Measurements from ENCODE around the gene POM121. TPM values are rescaled to one million over a fixed set of nuclear protein-coding genes. Genes with fewer than 3 reads are reported as not detected.
A peak's percentile ranks its signal among the peaks of the same experiment; 100 is the strongest.
"Not testable (repeated sequence)": the region's sequence is repeated elsewhere in the genome, so short reads cannot be mapped to it uniquely, and the experiment has no call there.

The POM121 gene
- total and polyA plus RNA-seq, 3 donors from 2014 or later, result 48.3 to 51.2 (median 49.7) TPM

DNA sequence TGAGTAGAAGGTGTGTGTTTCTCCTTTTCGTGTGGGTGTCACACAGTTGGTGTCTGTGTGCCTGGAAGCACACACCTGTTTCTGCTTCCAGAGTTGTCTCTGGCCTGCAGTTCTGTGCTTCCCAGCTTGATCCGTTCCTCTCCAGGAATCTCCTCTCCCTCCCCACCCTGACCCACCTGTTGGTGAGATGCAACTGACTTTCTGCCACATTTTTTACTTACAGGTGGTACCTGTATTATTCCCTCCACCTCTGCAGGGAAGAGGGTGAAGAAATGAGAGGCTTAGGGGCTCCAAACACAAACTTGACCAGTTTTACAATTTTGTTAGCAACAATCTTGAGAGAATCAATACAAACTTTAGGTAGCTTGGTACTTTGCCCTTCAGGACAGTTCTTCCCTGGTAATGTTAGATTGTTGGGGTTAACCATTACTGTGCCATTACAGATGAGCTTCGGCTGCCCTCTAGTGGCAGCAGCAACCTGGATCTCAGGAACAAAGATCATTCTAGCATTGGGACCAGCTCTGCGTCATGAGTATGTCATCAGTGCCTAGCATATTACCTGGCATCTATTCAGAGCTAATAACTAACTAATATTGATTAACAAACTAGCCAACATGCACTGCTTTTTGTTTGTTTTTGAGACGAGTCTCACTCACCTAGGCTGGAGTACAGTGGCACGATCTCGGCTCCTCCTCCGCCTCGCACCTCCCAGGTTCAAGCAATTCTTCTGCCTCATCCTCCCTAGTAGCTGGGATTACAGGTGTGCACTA lies 10.0 kb upstream of the POM121 start:
- H3K27ac ChIP-seq; H3K9me3 ChIP-seq; H3K27me3 ChIP-seq; H3K36me3 ChIP-seq (ENCODE audit: low read depth, missing control alignments); intact Hi-C loops (cut with DNase I; ENCODE audit: low total_unique reads); H3K4me1 ChIP-seq; H3K4me3 ChIP-seq: not testable (repeated sequence)
- TF ChIP-seq, protein P1, sequence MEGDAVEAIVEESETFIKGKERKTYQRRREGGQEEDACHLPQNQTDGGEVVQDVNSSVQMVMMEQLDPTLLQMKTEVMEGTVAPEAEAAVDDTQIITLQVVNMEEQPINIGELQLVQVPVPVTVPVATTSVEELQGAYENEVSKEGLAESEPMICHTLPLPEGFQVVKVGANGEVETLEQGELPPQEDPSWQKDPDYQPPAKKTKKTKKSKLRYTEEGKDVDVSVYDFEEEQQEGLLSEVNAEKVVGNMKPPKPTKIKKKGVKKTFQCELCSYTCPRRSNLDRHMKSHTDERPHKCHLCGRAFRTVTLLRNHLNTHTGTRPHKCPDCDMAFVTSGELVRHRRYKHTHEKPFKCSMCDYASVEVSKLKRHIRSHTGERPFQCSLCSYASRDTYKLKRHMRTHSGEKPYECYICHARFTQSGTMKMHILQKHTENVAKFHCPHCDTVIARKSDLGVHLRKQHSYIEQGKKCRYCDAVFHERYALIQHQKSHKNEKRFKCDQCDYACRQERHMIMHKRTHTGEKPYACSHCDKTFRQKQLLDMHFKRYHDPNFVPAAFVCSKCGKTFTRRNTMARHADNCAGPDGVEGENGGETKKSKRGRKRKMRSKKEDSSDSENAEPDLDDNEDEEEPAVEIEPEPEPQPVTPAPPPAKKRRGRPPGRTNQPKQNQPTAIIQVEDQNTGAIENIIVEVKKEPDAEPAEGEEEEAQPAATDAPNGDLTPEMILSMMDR (IDR thresholded peaks at IDR 0.05), result peak; percentile 29 to 58 (median 55)
- DNase-seq, result peak; percentile 66
- WGBS, 2 donors, result 71 to 73% methylated on average over 9 of the region's 9 CpGs

DNA sequence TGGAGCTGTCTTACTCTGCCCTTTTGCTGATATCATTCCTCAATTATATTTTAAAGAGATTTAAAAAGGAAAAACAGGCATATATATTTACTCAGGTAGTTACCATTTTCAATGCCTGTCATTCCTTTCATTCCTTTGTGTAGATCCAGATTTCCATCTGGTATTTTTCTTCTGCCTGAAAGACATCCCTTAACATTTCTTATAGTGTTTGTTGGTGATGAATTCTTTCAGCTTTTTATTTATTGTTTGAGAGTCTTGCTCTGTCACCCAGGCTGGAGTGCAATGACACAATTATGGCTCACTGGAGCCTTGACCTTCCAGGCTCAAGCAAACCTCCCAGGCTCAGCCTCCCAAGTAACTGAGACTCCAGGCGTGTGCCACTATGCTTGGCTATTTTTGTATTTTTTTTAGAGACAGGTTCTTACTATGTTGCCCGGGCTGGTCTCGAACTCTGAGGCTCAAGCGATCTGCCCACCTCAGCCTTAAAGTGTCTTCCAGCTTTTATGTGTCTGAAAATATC lies 5.6 kb upstream of the POM121 start:
- no peaks in the 10 kb centered on the region for H3K36me3 ChIP-seq (ENCODE audit: low read depth, missing control alignments)
- no peak for DNase-seq
- H3K27ac ChIP-seq, result peak overlapping the region in 1 of 2 donors; percentile 19
- TF ChIP-seq, protein P1 (IDR thresholded peaks at IDR 0.05), result no peak
- TF ChIP-seq POLR2A (IDR thresholded peaks at IDR 0.05), result no peak
- H3K4me1 ChIP-seq, result peaks cover 12% of the 10 kb centered on the region
- 78 to 89% methylated on average over 4 of the region's 4 CpGs for WGBS, 2 donors
- intact Hi-C loops (cut with DNase I; ENCODE audit: low total_unique reads), result no loop called here
- no peaks in the 10 kb centered on the region for H3K27me3 ChIP-seq
- H3K9me3 ChIP-seq, result no peaks in the 10 kb centered on the region
- H3K4me3 ChIP-seq, result no peak overlapping the region

DNA sequence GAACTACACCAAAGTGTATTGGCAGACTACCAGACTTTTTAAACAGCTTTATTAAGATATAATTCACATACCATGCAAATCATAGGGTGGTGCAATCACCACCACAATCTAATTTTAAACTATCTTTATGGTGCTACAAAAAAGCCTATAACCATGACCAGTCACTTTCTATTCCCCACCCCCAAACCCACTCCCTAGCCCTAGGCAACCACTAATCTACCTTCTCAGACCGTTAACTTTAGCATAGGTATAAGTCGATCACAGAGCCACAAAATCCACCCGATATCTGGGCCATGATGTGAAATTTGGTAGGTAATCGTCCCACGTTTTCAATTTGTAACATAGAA lies 536 bp upstream of the POM121 start:
- H3K9me3 ChIP-seq, result no peaks in the 10 kb centered on the region
- DNase-seq, result no peak
- intact Hi-C loops (cut with DNase I; ENCODE audit: low total_unique reads), result no loop called here

DNA sequence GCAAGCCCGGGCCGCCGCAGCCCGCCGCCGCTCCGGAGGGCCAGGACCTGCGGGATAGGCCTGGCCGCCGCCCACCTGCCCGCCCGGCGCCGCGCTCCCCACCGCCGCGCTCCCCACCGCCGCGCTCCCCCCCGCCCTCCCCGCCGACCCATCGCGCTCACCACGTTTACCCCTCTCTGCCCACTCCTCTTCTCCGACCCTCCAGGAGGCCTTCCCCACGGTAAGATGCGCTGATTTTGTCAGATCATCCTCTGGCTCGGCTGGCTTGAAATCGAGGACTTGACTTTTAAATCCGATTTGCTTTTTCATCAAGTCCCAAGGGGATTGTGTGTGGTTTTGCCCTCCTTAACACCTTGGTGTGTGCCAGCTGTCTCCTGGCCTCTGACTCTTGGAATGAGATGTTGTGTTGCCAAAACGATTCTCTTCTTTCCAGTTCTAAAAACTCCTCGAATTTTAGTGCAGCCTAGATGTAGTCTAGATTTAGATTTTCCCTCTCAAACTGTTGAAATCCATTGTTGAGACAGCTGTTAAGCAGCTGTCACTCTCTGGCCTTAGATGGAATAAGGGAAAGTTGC lies 738 bp downstream of the POM121 start:
- H3K4me3 ChIP-seq, result peak overlapping the region; percentile 83 to 85
- peak overlapping the region; percentile 77 to 92 for H3K27ac ChIP-seq
- no peaks in the 10 kb centered on the region for H3K27me3 ChIP-seq
- no peak for TF ChIP-seq POLR2A (IDR thresholded peaks at IDR 0.05)
- TF ChIP-seq, protein P1 (IDR thresholded peaks at IDR 0.05), result no peak
- intact Hi-C loops (cut with DNase I; ENCODE audit: low total_unique reads), result no loop called here
- peaks cover 15% of the 10 kb centered on the region for H3K4me1 ChIP-seq
- no peaks in the 10 kb centered on the region for H3K9me3 ChIP-seq
- 0% methylated on average over 5 to 23 of the region's 35 CpGs for WGBS, 2 donors
- no peaks in the 10 kb centered on the region for H3K36me3 ChIP-seq (ENCODE audit: low read depth, missing control alignments)
- no peak for DNase-seq

More for the DNA sequence above, 536 bp upstream of the POM121 start:
- WGBS, 2 donors, result 0% methylated on average over 5 of the region's 5 CpGs
- H3K4me1 ChIP-seq, result peaks cover 15% of the 10 kb centered on the region
- peak overlapping the region; percentile 77 to 92 for H3K27ac ChIP-seq
- TF ChIP-seq POLR2A (IDR thresholded peaks at IDR 0.05), result no peak
- TF ChIP-seq, protein P1 (IDR thresholded peaks at IDR 0.05), result no peak
- peak overlapping the region; percentile 83 to 85 for H3K4me3 ChIP-seq
- H3K36me3 ChIP-seq (ENCODE audit: low read depth, missing control alignments), result no peaks in the 10 kb centered on the region
- H3K27me3 ChIP-seq, result no peaks in the 10 kb centered on the region

DNA sequence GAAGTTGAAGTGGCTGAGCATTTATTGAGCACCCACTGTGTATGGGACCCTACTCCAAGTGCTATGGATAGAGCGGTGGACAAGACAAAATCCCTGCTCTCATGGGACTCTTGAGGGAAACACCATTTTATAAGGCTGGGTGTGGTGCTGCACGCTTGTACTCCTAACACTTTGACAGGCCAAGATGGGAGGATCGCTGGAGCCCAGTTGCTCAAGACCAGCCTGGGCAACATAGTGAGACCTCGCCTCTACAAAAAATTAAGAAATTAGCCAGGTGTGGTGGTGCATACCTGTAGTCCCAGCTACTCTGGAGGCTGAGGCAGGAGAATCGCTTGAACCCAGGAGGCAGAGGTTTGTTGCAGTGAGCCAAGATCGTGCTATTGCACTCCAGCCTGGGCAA lies 2.9 kb downstream of the POM121 start:
- DNase-seq; H3K9me3 ChIP-seq; H3K4me3 ChIP-seq; H3K27ac ChIP-seq; H3K36me3 ChIP-seq (ENCODE audit: low read depth, missing control alignments); H3K27me3 ChIP-seq; intact Hi-C loops (cut with DNase I; ENCODE audit: low total_unique reads): not testable (repeated sequence)
- WGBS, 2 donors, result 95 to 96% methylated on average over 6 of the region's 6 CpGs
- peaks cover 15% of the 10 kb centered on the region for H3K4me1 ChIP-seq

DNA sequence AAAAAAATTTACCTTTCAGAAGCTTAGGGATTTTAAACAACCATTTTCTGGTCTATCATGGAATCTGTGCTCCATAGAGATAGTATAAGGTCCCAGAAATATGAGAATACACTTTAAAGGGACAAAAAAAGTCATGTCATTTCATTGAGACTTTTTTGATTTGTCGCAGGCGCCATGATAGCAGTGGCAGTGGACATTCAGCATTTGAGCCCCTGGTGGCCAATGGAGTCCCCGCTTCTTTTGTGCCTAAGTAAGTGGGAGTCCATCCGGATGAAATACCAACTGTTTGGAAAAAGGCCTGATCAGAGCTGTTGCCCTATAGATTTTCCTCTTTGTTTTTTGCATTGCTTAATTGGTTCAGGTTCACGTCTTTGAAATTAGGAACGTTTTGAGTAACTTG lies 3.3 kb downstream of the POM121 start:
- peaks cover 15% of the 10 kb centered on the region for H3K4me1 ChIP-seq
- H3K4me3 ChIP-seq; H3K27me3 ChIP-seq; DNase-seq; H3K9me3 ChIP-seq; H3K27ac ChIP-seq; intact Hi-C loops (cut with DNase I; ENCODE audit: low total_unique reads); H3K36me3 ChIP-seq (ENCODE audit: low read depth, missing control alignments): not testable (repeated sequence)
- WGBS, 2 donors, result 90 to 92% methylated on average over 6 of the region's 6 CpGs

DNA sequence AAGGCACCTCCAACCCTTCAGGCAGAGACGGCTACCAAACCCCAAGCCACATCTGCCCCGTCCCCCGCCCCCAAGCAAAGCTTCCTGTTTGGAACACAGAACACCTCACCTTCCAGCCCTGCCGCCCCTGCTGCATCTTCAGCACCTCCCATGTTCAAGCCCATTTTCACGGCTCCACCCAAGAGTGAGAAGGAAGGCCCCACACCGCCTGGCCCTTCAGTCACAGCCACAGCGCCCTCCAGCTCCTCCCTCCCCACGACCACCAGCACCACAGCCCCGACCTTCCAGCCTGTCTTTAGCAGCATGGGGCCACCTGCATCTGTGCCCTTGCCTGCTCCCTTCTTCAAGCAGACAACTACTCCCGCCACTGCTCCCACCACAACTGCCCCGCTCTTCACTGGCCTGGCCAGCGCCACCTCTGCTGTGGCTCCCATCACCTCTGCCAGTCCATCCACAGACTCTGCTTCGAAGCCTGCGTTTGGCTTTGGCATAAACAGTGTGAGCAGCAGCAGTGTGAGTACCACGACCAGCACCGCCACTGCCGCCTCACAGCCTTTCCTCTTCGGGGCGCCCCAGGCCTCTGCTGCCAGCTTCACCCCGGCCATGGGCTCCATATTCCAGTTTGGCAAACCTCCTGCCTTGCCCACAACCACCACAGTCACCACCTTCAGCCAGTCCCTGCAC lies 17.3 kb downstream of the POM121 start:
- H3K9me3 ChIP-seq; H3K4me1 ChIP-seq; intact Hi-C loops (cut with DNase I; ENCODE audit: low total_unique reads); H3K27me3 ChIP-seq; H3K27ac ChIP-seq; H3K36me3 ChIP-seq (ENCODE audit: low read depth, missing control alignments); H3K4me3 ChIP-seq; DNase-seq: not testable (repeated sequence)
- 88 to 93% methylated on average over 3 to 7 of the region's 20 CpGs for WGBS, 2 donors
